ENCODE data around the gene PSORS1C2.

The PSORS1C2 gene

GRCh38 chr6:31140643-31141042, 1.8 kb upstream of the PSORS1C2 start:
- DNase-seq (ENCODE audit: low read depth), result no peak

DNA sequence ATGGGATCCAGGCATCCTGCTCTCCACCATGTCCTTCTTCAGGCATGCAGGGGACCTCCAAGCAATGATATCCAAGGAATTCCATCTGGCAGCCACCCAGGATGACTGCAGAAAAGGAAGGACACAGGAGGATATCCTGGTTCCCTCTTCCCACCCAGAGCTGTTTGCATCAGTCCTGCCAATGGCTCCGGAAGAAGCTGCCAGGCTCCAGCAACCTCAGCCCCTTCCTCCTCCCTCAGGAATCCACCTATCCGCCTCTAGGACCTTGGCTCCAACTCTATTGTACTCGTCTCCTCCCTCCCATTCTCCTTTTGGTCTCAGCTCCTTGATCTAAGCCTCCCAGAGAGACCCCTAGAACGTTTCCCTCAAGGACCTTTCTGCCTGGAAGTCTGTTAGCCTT, 733 bp upstream of the PSORS1C2 start:
- no peak for DNase-seq (ENCODE audit: low read depth)

DNA sequence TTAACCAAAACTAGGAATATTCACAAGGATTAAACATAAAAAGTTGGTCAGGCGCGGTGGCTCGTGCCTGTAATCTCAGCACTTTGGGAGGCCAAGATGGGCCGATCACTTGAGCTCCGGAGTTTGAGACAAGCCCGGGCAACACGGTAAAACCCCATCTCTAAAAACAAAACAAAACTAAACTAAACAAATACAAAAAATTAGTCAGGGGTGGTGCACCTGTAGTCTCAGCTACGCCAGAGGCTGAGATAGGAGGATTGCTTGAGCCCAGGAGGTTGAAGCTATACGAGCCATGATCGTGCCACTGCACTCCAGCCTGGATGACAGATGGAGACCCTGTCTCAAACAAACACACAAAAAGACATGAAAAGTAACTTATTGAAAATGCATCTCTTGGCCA, 3.2 kb downstream of the PSORS1C2 start:
- no peak for DNase-seq (ENCODE audit: low read depth)

GRCh38 chr6:31132806-31133205, 6.1 kb downstream of the PSORS1C2 start:
- DNase-seq (ENCODE audit: low read depth), result no peak

GRCh38 chr6:31131595-31131994, 7.3 kb downstream of the PSORS1C2 start:
- no peak for DNase-seq (ENCODE audit: low read depth)

DNA sequence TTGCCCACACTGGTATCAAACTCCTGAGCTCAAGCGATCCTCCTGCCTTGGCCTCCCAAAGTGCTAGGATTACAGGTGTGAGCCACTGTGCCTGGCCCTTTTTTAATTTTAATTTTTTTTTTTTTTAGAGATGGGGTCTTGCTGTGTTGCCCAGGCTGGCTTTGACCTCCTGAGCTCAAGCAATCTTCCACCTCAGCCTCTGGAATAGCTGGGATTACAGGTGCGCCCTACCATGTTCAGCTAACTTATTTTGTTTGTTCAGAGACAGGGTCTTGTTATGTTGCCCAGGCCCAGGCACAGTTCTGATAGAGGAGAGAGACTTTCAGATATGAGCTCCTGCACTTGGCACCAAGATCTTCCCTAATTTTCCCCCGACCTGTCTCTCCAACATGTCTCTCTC, 8.1 kb downstream of the PSORS1C2 start:
- no peak for DNase-seq (ENCODE audit: low read depth)

DNA sequence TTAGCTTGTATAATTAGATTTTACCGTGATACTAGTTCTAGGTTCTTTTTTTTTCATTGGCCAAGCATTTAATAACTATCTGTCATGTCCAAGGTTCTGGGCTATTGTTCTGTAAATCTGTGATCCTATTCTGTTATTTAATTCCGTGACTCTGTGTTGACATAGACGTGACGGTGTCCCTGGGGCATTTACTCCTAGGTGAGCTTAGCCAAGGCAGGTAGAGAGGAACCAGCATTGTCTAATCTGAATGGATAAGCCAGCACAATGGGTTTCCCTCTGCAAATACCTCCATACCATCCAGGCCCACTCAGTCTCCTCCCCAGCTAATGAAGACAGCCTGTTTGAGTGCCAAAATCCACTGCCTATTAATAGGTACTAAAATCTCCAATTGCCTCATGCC, 9.7 kb downstream of the PSORS1C2 start:
- DNase-seq (ENCODE audit: low read depth), result no peak

DNA sequence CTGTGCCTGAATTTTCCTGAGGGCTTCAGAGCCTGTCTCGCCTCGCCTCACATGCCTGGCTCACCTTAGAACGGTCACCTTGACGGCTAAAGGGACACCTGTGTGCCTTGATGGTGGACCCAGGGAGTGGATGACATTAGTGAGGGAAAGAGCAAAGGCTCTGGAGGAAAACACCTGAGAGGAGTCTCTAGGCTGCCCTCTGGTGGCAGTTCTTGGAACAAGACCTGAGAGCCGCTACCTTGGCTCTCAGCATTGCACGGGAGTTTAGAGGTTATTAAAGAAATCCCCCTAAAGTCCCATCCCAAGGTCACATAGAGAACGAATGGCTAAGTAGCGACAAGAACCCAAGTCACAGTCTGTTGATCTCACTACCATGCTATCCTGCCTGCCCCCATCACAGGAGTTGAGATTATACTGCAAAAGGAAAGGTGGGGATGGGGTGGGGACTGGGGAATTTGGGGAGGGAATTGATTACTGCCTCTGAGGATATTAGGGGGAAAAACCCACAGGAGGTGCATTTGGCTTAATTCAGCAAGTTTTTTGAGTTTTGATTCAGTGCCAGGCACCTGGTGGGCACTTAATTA, 10.7 kb downstream of the PSORS1C2 start:
- DNase-seq (ENCODE audit: low read depth), result peak; percentile 55

DNA sequence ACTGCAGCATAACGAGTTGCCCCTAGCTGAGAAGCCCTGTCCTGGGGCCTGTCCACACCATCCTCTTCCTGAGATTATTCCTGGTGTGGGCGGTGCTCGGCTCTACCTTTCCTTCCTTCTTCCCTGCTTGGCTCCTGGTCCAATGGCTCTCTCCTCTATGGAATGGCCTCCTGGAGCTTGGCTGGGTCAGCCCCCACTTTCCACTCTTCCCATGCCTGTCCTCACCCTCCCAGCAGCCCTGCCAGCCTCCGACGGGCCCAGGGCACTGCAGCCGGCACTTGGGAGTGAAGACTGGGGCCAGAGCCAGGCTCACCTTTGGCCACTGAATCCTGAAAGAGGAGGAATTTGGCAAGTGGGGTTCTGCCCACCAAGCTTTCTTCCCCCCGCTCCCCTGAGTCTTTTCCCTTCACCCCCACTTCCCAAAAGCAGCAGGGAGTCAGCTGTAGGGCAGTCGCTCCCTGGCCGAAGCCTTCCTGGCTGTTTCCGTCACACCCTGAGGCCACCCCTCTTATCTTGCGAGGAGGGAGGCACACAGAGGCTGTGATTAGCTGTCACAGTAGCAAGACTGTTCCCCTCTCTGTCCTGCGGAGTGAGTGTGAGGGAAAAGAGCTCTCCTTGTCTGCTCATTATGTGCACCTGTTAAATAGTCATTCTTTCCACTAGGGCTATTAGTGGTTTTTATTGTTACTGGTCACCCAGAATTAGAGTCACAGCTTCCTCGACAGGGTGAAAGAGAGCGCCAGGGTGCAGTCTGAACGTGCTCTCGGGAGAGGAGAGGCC, 12.3 kb downstream of the PSORS1C2 start:
- DNase-seq (ENCODE audit: low read depth), result no peak

DNA sequence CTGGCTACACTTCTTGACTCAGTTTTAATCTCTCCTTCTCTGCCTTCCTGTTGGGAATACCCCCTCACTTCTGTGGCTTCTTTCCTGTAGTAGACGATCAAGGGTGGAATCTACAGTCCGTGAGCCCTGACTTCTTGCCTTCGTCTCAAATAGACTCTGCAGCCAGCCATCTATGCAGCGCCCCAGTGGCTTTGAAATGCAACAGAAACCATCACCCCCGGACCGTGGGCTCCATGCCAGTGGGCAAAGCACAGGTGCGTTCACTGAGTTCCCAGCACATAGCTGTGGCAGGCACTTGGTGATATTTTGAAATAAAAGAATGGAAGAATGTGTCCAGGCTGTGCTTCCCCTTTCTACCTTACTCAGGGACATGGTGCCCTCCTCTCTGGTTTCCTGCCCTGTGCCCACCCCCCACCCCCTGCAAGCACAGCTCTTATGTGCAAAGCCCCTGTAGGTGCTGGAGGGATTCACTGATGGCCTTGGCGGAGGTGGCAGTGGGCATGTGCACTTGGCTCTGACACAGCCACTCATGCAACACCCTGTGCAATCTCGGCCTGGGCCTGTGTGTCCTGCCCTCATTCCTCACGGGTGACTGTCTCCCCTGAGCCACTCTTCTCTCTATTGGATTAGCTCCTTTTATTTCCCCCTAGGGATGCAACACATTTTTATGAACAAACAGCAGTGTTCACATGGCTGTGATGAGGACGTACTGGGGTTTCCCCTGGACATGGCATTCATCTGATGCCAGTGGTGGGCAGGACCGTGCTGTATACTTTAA, 13.1 kb downstream of the PSORS1C2 start:
- no peak for DNase-seq (ENCODE audit: low read depth)

DNA sequence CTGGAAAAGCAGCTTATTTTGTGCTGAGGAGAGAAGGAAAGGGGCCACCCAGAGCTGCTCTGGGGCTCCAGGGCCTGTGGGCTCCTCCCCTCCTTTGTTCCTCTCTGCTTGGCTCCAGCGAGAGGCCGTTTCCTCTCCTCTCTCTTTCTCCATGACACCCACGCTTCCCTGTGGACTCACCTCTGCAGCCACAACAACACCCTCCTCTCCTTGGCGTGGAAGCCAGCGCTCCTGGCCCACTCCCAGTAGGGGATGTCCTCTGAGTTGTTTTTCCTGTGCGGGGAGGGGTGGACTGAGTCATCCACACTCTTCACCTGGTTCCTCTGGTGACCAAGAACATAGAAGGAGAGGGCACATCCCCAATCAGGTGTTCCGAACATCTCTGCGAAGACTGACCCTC, 13.7 kb downstream of the PSORS1C2 start:
- no peak for DNase-seq (ENCODE audit: low read depth)

GRCh38 chr6:31122791-31123706, 15.8 kb downstream of the PSORS1C2 start:
- no peak for DNase-seq (ENCODE audit: low read depth)

- DNase-seq (ENCODE audit: low read depth), result no peak
Measured at GRCh38 chr6:31121131-31121790, 17.6 kb downstream of the PSORS1C2 start.

DNA sequence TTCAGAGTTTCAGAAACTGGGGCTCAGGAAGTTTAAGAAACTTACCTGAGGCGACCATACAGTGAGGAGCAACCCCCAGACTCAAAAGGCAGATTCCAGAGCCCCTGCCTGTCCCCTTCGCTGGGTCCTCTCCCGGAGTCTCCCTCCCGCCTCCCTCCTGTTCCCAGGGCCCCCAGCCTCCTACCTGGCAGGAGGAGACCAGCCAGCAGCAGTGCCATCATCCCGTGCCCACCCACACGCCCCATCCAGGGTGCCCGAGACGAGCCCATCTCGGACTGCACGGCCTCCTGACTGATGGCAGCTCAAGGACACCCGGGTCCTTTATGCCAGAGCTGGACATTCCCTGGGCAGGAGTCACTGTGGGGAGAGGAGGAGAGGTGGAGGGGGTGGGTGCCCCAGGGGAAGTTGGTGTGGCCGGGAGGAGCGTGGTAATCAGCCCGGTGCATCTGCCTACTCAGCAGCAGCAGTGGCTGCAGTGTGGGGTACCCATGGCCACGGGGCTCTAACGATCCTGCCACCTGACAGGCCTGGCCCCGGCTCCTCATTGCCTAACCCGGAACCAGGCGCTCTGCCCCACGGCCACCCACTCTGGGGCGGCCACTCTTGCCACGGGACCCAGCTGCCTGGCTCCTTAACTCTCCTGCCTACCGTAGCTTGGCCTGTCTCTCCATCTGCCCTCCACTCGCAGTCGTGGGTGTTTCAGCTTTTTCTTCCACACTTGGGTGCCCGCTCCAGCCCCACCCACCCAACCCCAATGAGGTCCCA, 18.5 kb downstream of the PSORS1C2 start, which contains the start of gene CDSN:
Gene CDSN (minus strand): TSS at position 296 of the 765 bp plus-strand sequence. CDS start 27 bp downstream, at position 269.
- no peak for DNase-seq (ENCODE audit: low read depth)

DNA sequence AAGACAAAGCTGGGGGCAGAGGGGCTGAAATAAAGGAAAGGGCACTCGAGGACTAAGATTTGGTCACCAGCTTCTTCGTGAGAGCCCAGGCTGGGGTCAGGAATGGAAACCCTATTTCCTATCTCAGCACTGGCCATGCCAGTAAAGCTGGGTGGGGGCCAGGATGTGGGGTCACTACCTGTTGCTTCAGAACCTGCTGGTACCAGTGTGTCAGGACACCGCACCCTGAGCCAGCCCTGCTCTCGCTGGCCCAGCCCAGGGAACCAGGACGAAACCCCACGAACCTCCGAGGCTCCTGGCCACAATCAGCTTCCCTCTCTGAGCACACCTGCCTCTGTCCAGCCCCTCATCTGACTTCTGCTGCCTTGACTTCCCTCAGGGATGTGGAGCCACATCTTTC, 20.7 kb downstream of the PSORS1C2 start:
- no peak for DNase-seq (ENCODE audit: low read depth)

DNA sequence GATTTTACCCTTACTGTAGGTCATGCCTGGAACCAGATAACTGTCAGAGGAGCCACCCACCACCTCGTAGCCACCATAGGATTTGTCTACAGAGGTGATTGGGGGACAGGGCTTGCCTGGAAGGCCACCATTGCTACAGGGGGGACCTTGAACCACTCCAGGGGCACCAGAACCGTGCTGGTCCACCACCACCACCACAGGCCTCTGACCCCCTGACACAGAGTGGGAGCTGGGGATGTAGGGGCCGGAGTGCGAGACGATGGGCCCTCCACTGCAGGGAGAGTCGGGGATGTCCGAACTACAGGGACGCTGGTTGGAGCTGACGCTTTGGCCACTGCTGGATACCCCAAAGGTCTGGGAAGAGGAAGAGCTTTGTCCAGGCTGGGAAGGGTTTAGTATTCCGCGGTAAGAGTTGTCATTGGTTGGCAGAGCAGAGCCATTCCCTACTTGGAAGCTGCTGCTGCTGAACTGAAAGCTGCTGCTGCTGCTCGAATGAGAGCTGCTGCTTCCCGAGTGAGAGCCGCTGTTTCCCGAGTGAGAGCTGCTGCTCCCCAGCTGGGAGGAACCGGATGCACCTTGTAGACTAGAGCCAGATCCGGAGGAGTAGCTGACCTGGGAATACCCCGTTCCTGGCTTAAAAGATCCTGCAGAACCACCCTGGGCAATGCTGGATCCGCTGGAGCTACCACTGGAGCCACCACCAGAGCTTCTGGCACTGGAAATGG, 22.0 kb downstream of the PSORS1C2 start:
- DNase-seq (ENCODE audit: low read depth), result no peak

GRCh38 chr6:31115941-31116560, 22.8 kb downstream of the PSORS1C2 start:
- no peak for DNase-seq (ENCODE audit: low read depth)

DNA sequence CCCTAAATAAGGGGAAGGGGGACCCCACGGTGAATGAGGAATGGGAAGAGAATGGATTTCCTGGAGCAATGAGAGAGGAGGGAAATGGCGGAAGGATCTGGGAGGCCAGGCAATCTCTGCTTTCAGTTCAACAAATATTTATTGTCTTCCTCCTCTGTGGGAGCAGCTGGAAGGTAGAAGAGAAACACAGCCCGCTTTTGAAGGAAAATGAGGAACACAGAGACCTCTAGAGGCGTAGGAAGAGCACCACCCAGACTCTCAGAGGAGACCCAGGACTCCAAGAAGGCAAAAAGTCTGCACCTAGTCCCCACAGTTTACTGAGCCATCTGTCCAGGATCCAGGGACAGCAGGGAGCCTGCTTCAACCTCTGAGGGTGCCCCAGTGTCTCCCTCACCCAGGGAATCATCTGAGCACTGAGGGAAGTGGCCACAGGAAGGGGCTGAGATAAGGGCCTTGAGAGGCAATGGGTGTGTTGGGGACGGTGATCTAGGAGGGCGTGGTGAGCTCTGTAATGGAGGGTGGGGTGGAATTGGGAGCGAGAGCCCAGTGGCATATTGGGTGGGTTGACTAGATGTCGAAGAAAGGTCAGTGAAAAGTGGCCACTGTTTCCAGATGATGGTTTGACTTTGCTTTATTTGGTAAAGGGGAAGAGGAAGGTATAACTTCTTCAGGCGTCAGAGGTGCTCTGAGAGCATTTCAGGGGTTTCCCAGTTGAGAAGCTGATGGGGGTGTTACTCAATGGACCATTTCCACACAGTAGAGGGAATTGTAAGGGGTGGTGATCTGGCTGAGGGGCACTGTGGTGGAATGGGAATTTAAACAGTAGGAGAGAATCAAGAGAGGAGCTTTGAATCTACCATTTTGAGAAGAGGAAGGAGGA, 23.7 kb downstream of the PSORS1C2 start:
- DNase-seq (ENCODE audit: low read depth), result no peak

DNA sequence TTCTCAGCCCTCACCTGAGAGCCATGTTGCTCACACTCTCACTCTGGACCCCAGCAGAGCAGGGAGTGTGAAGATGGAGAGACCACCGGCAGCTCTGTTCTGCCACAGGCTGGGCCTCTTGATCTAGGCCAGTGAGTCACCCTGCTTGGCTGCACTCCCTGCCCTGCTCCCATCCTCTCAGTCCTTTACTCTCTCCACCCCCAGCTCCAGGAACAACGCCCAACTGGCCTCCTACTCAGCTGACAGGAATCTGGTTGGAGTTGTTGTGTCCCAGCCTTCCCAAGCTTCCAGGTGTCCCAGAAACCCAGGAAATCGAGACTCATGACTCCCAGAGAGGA, 24.4 kb downstream of the PSORS1C2 start, which contains the start of gene PSORS1C1:
Gene PSORS1C1 (plus strand): TSS at position 260 of the 338 bp plus-strand sequence. CDS start 14,833 bp downstream, outside the sequence.
- DNase-seq (ENCODE audit: low read depth), result no peak

All from activated T-cell treated with anti-CD3 and anti-CD28 coated beads for 24 hours (primary cell).